DOHH2 (cell line): ENCODE results near the gene IGFL4.

Source experiments
- EZH2phosphoT487 ChIP-seq: fragments of 200-600 bp; sonication (generic); IDR thresholded peaks from 2 replicates; pipeline ENCODE4 v1.6.1; 2017; ENCODE audit warnings: borderline replicate concordance, mild to moderate bottlenecking, antibody characterized with exemption, low read length, moderate library complexity, mixed read lengths
- TF ChIP-seq, protein P1 (sequence below): fragments of 200-600 bp; sonication (generic); IDR thresholded peaks from one replicate; pipeline ENCODE4 v1.5.1; 2014; ENCODE audit warnings: antibody characterized with exemption, mild to moderate bottlenecking, low read depth, low read length; ENCODE audit not compliant: poor library complexity, severe bottlenecking

DNA sequence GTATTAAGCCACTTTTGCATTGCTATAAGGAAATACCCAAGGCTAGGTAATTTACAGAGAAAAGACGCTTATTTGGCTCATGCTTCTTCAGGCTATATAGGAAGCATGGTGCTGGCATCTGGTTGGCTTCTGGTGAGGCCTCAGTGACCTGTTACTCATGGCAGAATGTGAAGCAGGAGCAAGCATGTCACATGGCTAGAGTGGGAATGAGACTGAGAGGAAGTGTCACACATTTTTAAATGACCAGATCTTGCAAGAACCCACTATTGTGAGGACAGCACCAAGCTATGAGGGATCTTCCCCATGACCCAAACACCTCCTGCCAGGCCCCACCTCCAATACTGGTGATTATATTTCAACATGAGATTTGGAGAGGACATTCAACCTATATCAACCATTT lies 25.7 kb upstream of the IGFL4 start:
- no peak for TF ChIP-seq EZH2phosphoT487
- TF ChIP-seq, protein P1, sequence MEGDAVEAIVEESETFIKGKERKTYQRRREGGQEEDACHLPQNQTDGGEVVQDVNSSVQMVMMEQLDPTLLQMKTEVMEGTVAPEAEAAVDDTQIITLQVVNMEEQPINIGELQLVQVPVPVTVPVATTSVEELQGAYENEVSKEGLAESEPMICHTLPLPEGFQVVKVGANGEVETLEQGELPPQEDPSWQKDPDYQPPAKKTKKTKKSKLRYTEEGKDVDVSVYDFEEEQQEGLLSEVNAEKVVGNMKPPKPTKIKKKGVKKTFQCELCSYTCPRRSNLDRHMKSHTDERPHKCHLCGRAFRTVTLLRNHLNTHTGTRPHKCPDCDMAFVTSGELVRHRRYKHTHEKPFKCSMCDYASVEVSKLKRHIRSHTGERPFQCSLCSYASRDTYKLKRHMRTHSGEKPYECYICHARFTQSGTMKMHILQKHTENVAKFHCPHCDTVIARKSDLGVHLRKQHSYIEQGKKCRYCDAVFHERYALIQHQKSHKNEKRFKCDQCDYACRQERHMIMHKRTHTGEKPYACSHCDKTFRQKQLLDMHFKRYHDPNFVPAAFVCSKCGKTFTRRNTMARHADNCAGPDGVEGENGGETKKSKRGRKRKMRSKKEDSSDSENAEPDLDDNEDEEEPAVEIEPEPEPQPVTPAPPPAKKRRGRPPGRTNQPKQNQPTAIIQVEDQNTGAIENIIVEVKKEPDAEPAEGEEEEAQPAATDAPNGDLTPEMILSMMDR, result no peak
